Heart left ventricle (tissue), 16 donors: ENCODE data around the gene C10orf62. TPM values are rescaled to one million over a fixed set of nuclear protein-coding genes. Genes with fewer than 3 reads are reported as not detected.
A peak's percentile ranks its signal among the peaks of the same experiment; 100 is the strongest.

Source experiments
- ATAC-seq, 4 donors: fragments of 200-7000 bp; cut with Tn5 transposase; one replicate each; pipeline ENCODE4 v1.9.1; 2020 to 2022; ENCODE audit warnings: moderate library complexity in 4 of 4, mild to moderate bottlenecking in 3 of 4, moderate number of reproducible peaks in 1 of 4
- DNase-seq, 5 donors: peaks; one replicate each; pipeline ENCODE4 v3.0.0-alpha.2; 2020
- H3K27ac ChIP-seq, 12 donors: fragments of 200-600 bp; sonication (generic) in 4 of 12; one replicate each; pipeline versions ENCODE4 v1.5.0 to v1.8.0; 2016 to 2022; ENCODE audit warnings: mild to moderate bottlenecking in 2 of 12
- H3K27me3 ChIP-seq, 9 donors: fragments of 200-600 bp; sonication (generic) in 2 of 9; one replicate each; pipeline versions ENCODE4 v1.5.1 to v1.8.0; 2016 to 2022; ENCODE audit warnings: mild to moderate bottlenecking in 3 of 9
- H3K36me3 ChIP-seq, 9 donors: fragments of 200-600 bp; sonication (generic) in 2 of 9; one replicate each; pipeline versions ENCODE4 v1.5.0 to v1.8.0; 2018 to 2022; ENCODE audit warnings: mild to moderate bottlenecking in 2 of 9
- H3K4me1 ChIP-seq, 12 donors: fragments of 200-600 bp; sonication (generic) in 4 of 12; one replicate each; pipeline versions ENCODE4 v1.5.0 to v1.8.0; 2016 to 2022; ENCODE audit warnings: mild to moderate bottlenecking in 3 of 12
- H3K4me3 ChIP-seq, 12 donors: fragments of 200-600 bp; sonication (generic) in 4 of 12; one replicate each; pipeline versions ENCODE4 v1.5.0 to v1.8.0; 2017 to 2022; ENCODE audit warnings: mild to moderate bottlenecking in 9 of 12, moderate library complexity in 4 of 12
- H3K9me3 ChIP-seq, 12 donors: fragments of 200-600 bp; sonication (generic) in 4 of 12; one replicate each; pipeline versions ENCODE4 v1.5.0 to v1.8.0; 2016 to 2022; ENCODE audit warnings: mild to moderate bottlenecking in 1 of 12
- POLR2A ChIP-seq, 2 donors: fragments of 450-650 bp; IDR thresholded peaks; one replicate each; pipeline ENCODE4 v1.6.1; 2017; ENCODE audit warnings: antibody characterized with exemption in 2 of 2, mild to moderate bottlenecking in 2 of 2, moderate library complexity in 2 of 2
- WGBS, 4 donors: extraction: QIAGEN DNeasy Blood & Tissue Kit in 2 of 4; methylation state at CpG; one replicate each; pipeline versions ENCODE4 v1.1.5 to v1.1.7; 2013 to 2018; 5-methylcytosine and 5-hydroxymethylcytosine counted together
- intact Hi-C, 10 donors: fragments of 100-400 bp; cut with DNase I; formaldehyde crosslinking; loops; one replicate each; pipeline versions ENCODE4 v1.11.1 to v1.14.2; 2022
- polyA plus RNA-seq, 2 donors: library from polyadenylated mRNA; stranded (reverse); fragments of 200-250 nt; gene quantifications; one replicate each; pipeline ENCODE4 v1.2.3, GENCODE V29; 2013
- total RNA-seq, 9 donors: library from RNA; depleted of rRNA in 2 of 9; stranded (reverse); fragments of >200 nt in 2 of 9; fragmentation: NEBNext Ultra II Directional in 3 of 9; extraction: Animal tissue kit (Norgen Biotek cat#: 25700) in 3 of 9; gene quantifications; one replicate each; pipeline versions ENCODE4 v1.1.0 to v1.2.4, GENCODE V29; 2016 to 2023
- TF ChIP-seq, protein P1 (sequence below), 12 donors: fragments of 200-600 bp; sonication (generic) in 4 of 12; IDR thresholded peaks; one replicate each; pipeline versions ENCODE4 v1.5.0 to v1.8.0; 2018 to 2022; ENCODE audit warnings: antibody characterized with exemption in 12 of 12, mild to moderate bottlenecking in 5 of 12
- donor health status: ischemic (EF 13 %, LVEDD 7.1; RV severe dilation, severe dysfunction).
- donor health status: healthy with polysubstance abuse.
- donor health status: DM: no; HTN: yes; CAD: no.
- donor health status: DM: no; HTN: no; CAD: no.
- donor health status: ischemic (EF 25% LVEDD 6.9; RV normal size, moderate dysfunction).
- donor health status: ischemic (EF 25% LVEDD 5.7; RV mildly dilated, moderate dysfunction).
- donor health status: healthy.
- donor health status: DM: yes; HTN: yes; CAD: no.
- donor health status: ischemic (EF 35%, LVEDD 5.7; RV mildly dilated, moderate dysfunction).
- donor health status: nonischemic (EF 11% LVEDD 7.7; RV severe dilation, severe dysfunction).
- donor health status: DM: yes; HTN: yes; CAD: no.
- donor health status: PGD.
- donor health status: ischemic (EF 29% LVEDD 5.4; RV normal size, mild dysfunction).
- donor health status: nonischemic (EF 23%, LVEDD 6.1; RV moderate dilation, normal function).

C10orf62 gene
- total and polyA plus RNA-seq, 11 donors: 0.24 to 2.1 (median 0.65) TPM

DNA sequence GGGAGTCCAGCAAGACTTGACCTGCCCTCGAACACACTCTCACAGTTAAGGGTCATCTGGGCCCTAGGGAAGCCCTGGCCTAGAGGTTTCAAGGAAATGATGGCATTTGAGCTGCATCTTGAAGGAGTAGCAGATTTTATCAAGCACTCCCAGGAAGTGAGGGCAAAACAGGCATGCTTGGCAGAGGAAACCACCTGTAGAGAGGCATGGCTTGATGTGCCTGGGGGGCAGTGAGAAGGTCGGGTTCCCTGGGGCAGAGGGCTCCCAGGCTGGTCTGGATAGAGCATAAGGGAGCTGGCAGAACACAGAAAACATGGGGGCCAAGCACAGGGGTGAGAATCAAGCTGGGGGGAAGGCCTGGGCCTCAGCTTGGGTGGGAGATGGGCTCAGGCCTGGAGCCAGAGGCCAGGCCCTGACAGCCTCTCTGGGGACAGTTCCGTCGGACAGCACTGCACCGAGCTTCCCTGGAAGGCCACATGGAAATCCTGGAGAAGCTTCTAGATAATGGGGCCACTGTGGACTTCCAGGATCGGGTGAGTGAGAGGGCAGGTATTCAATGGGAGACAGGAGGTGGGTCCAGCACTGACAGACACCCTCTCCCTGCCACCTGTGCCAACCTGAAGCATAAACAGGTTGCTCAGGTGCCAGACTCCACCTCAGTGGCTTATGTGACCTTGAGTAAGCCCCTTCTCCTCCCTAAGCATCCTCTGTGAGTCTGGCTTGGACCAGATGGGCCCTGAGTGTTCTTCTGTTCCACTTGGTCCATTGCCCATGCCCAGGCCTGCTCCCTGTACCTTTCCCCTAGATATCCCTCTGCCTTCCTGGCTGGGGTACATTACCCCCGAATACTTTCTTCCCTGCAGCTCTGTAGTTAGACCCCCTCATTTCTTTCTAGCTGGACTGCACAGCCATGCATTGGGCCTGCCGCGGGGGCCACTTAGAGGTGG is 8.8 kb upstream of the C10orf62 start:
- no peak for TF ChIP-seq POLR2A (IDR thresholded peaks at IDR 0.05)
- TF ChIP-seq, protein P1, sequence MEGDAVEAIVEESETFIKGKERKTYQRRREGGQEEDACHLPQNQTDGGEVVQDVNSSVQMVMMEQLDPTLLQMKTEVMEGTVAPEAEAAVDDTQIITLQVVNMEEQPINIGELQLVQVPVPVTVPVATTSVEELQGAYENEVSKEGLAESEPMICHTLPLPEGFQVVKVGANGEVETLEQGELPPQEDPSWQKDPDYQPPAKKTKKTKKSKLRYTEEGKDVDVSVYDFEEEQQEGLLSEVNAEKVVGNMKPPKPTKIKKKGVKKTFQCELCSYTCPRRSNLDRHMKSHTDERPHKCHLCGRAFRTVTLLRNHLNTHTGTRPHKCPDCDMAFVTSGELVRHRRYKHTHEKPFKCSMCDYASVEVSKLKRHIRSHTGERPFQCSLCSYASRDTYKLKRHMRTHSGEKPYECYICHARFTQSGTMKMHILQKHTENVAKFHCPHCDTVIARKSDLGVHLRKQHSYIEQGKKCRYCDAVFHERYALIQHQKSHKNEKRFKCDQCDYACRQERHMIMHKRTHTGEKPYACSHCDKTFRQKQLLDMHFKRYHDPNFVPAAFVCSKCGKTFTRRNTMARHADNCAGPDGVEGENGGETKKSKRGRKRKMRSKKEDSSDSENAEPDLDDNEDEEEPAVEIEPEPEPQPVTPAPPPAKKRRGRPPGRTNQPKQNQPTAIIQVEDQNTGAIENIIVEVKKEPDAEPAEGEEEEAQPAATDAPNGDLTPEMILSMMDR (IDR thresholded peaks at IDR 0.05): no peak

DNA sequence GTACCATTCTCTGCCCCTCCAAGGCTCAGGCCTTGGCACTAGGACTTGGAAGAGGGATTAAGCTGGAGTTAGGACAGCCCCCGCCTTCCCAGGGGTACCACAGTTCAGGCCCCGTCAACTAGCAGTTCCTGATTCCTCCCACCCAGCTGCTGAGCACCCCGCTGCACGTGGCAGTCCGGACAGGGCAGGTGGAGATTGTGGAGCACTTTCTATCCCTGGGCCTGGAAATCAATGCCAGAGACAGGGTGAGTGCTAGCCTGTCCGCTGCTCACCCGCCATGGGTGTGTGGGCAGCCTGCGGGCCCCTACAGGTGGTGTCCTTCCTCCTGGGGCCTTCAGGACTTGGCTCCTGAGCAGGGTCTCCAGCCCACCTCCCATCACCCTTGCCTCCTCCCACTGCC is 7.4 kb upstream of the C10orf62 start:
- Histone ChIP-seq H3K27ac (peak overlapping the region in 5 of 12 donors; percentile 8 to 92 (median 87)), H3K36me3 (peaks cover 0 to 5% (median 0%) of the 10 kb centered on the region in 9 donors), H3K4me3 (no peak overlapping the region), H3K9me3 (no peaks in the 10 kb centered on the region), H3K4me1 (peaks cover 0 to 43% (median 4%) of the 10 kb centered on the region in 12 donors), H3K27me3 (no peaks in the 10 kb centered on the region)
- no peak for TF ChIP-seq POLR2A (IDR thresholded peaks at IDR 0.05)
- TF ChIP-seq, protein P1 (IDR thresholded peaks at IDR 0.05): no peak
- WGBS, 4 donors: 86 to 96% (median 93%) methylated on average over 5 to 8 of the region's 8 CpGs
- intact Hi-C loops: no loop called here
- ATAC-seq: no peak
- no peak for DNase-seq

More for the DNA sequence above, 8.8 kb upstream of the C10orf62 start:
- 70 to 82% (median 79%) methylated on average over 9 of the region's 9 CpGs for WGBS, 4 donors
- Histone ChIP-seq H3K4me1 (peaks cover 0 to 36% (median 7%) of the 10 kb centered on the region in 12 donors), H3K27ac (peak overlapping the region in 8 of 12 donors; percentile 33 to 92 (median 54)), H3K27me3 (no peaks in the 10 kb centered on the region), H3K9me3 (no peaks in the 10 kb centered on the region), H3K4me3 (no peak overlapping the region), H3K36me3 (peaks cover 0 to 5% (median 0%) of the 10 kb centered on the region in 9 donors)
- intact Hi-C loops: no loop called here
- DNase-seq (no peak), ATAC-seq (no peak)

DNA sequence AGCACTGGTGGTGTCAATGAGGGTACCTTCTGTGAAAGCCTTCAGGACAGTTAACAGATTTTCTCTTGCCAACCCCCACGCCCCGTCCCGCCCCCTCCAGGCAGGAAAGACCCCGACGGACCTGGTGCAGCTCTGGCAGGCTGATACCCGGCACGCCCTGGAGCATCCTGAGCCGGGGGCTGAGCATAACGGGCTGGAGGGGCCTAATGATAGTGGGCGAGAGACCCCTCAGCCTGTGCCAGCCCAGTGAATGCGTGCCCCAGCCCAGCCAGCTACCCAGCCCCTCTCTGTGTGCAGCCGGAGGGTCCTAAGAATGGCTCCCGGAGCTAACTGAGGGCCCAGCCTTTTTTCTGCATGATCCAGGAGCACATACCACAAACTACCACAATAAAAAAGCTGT is 6.0 kb upstream of the C10orf62 start:
- Histone ChIP-seq H3K4me3 (no peak overlapping the region), H3K27ac (peak overlapping the region in 11 of 12 donors; percentile 63 to 92 (median 82)), H3K4me1 (peaks cover 0 to 43% (median 4%) of the 10 kb centered on the region in 12 donors), H3K36me3 (peaks cover 0 to 4% (median 0%) of the 10 kb centered on the region in 9 donors), H3K27me3 (no peaks in the 10 kb centered on the region), H3K9me3 (no peaks in the 10 kb centered on the region)
- DNase-seq: no peak
- ATAC-seq: no peak
- intact Hi-C loops: no loop called here
- WGBS, 4 donors: 87 to 92% (median 88%) methylated on average over 11 to 13 of the region's 13 CpGs
- no peak for TF ChIP-seq POLR2A (IDR thresholded peaks at IDR 0.05)
- TF ChIP-seq, protein P1 (IDR thresholded peaks at IDR 0.05): no peak
